IMR-90 (cell line): ENCODE results near the gene TRMT6. TPM values are rescaled to one million over a fixed set of nuclear protein-coding genes. Genes with fewer than 3 reads are reported as not detected.

ENCODE experiments used
- ATAC-seq: fragments of 200-7000 bp; cut with Tn5 transposase; 2 replicates; pipeline ENCODE4 v1.9.1; 2020; ENCODE audit warnings: low read depth, mild to moderate bottlenecking, moderate library complexity
- BruUV-seq: library from RNA; stranded (reverse); fragments of 400-500 nt; replicated peaks from 2 replicates; lab custom pipeline; 2021; lab: Mats Ljungman, UMichigan
- CTCF ChIA-PET: fragments of 300-600 bp; formaldehyde crosslinking; extraction: SDS; loops from one replicate; lab custom pipeline; 2021; ENCODE audit warnings: antibody characterized with exemption; lab: Yijun Ruan, JAX
- POLR2A ChIA-PET: fragments of 300-600 bp; sonication (Branson Sonifier 250); formaldehyde crosslinking; loops from one replicate; lab custom pipeline; 2022; ENCODE audit warnings: antibody characterized with exemption; ENCODE audit not compliant: unreplicated experiment; lab: Charles Lee
- DNase-seq: peaks from one replicate; pipeline ENCODE4 v3.0.0; 2013
- H2AFZ ChIP-seq: replicated peaks from 2 replicates; pipeline ENCODE3; 2013; ENCODE audit warnings: low read length, mild to moderate bottlenecking; ENCODE audit not compliant: poor library complexity
- H2AK5ac ChIP-seq: 2 replicates; pipeline ENCODE4 v1.6.1; 2013; ENCODE audit warnings: low read depth, low read length, inconsistent platforms
- H2AK9ac ChIP-seq: replicated peaks from 2 replicates; pipeline ENCODE3; 2013; ENCODE audit warnings: mild to moderate bottlenecking, low read depth, low read length, moderate library complexity; ENCODE audit not compliant: poor library complexity
- H2BK120ac ChIP-seq: 2 replicates; pipeline ENCODE4 v1.6.1; 2013; ENCODE audit warnings: low read depth, low read length, inconsistent platforms
- H2BK15ac ChIP-seq: 3 replicates; pipeline ENCODE4 v1.6.1; 2013; ENCODE audit warnings: low read depth, low read length, inconsistent platforms
- H2BK20ac ChIP-seq: 2 replicates; pipeline ENCODE4 v1.6.1; 2013; ENCODE audit warnings: low read depth, mild to moderate bottlenecking, inconsistent platforms, low read length, moderate library complexity
- H2BK5ac ChIP-seq: 2 replicates; pipeline ENCODE4 v1.6.1; 2013; ENCODE audit warnings: mild to moderate bottlenecking, low read depth, low read length, inconsistent platforms; ENCODE audit not compliant: poor library complexity, severe bottlenecking
- H3K14ac ChIP-seq: replicated peaks from 2 replicates; pipeline ENCODE4 v1.6.1; 2013; ENCODE audit warnings: low read depth, low read length, inconsistent platforms
- H3K18ac ChIP-seq: 2 replicates; pipeline ENCODE4 v1.6.1; 2013; ENCODE audit warnings: low read depth, low read length, control low read depth
- H3K23ac ChIP-seq: 2 replicates; pipeline ENCODE4 v1.6.1; 2013; ENCODE audit warnings: low read depth, low read length, inconsistent platforms
- H3K27ac ChIP-seq: 2 replicates; pipeline ENCODE4 v1.5.1; 2013; ENCODE audit warnings: mild to moderate bottlenecking, control low read depth, low read length; ENCODE audit not compliant: insufficient read depth
- H3K27me3 ChIP-seq: 2 replicates; pipeline ENCODE4 v1.6.1; 2013; ENCODE audit warnings: low read length; ENCODE audit not compliant: control insufficient read depth, insufficient read depth
- H3K36me3 ChIP-seq: 2 replicates; pipeline ENCODE4 v1.6.1; 2013; ENCODE audit warnings: low read length, mixed read lengths; ENCODE audit not compliant: control insufficient read depth, insufficient read depth
- H3K4ac ChIP-seq: 2 replicates; pipeline ENCODE4 v1.6.1; 2013; ENCODE audit warnings: low read depth, low read length, inconsistent platforms
- H3K4me1 ChIP-seq: 2 replicates; pipeline ENCODE4 v1.6.1; 2013; ENCODE audit warnings: low read length, mixed read lengths; ENCODE audit not compliant: control insufficient read depth, insufficient read depth
- H3K4me2 ChIP-seq: 2 replicates; pipeline ENCODE4 v1.6.1; 2013; ENCODE audit warnings: low read depth, mild to moderate bottlenecking, control low read depth, low read length, moderate library complexity
- H3K4me3 ChIP-seq: 2 replicates; pipeline ENCODE4 v1.5.1; 2013; ENCODE audit warnings: low read depth, mild to moderate bottlenecking, control low read depth, low read length, moderate library complexity; ENCODE audit not compliant: insufficient read depth
- H3K56ac ChIP-seq: 2 replicates; pipeline ENCODE4 v1.6.1; 2013; ENCODE audit warnings: low read length, inconsistent platforms; ENCODE audit not compliant: insufficient read depth; ENCODE audit errors: extremely low read depth
- H3K79me1 ChIP-seq, 2 experiments: 2 replicates each; pipeline ENCODE4 v1.6.1; 2013; ENCODE audit warnings: low read length in 2 of 2, inconsistent platforms in 1 of 2, low read depth in 1 of 2
- H3K9ac ChIP-seq: 2 replicates; pipeline ENCODE4 v1.6.1; 2013; ENCODE audit warnings: low read depth, low read length, control low read depth
- H3K9me1 ChIP-seq: 2 replicates; pipeline ENCODE4 v1.6.1; 2013; ENCODE audit warnings: low read length, inconsistent platforms; ENCODE audit not compliant: insufficient read depth
- H3K9me3 ChIP-seq: 2 replicates; pipeline ENCODE4 v1.6.1; 2013; ENCODE audit warnings: low read length; ENCODE audit not compliant: control insufficient read depth, insufficient read depth
- H4K20me1 ChIP-seq: 2 replicates; pipeline ENCODE4 v1.6.1; 2013; ENCODE audit warnings: low read length, inconsistent platforms; ENCODE audit not compliant: insufficient read depth
- H4K5ac ChIP-seq: 2 replicates; pipeline ENCODE4 v1.6.1; 2013; ENCODE audit warnings: mild to moderate bottlenecking, low read depth, low read length, control low read depth
- H4K8ac ChIP-seq, 2 experiments: 2 replicates each; pipeline ENCODE4 v1.6.1; 2013; ENCODE audit warnings: low read depth in 2 of 2, low read length in 2 of 2, control low read depth in 1 of 2, inconsistent platforms in 1 of 2
- H4K91ac ChIP-seq: 2 replicates; pipeline ENCODE4 v1.6.1; 2013; ENCODE audit warnings: low read depth, low read length, inconsistent platforms; ENCODE audit not compliant: insufficient read depth
- BHLHE40 ChIP-seq: fragments of 150-350 bp; IDR thresholded peaks from 2 replicates; pipeline ENCODE4 v1.6.1; 2016; ENCODE audit warnings: mild to moderate bottlenecking, low read depth, low read length
- CEBPB ChIP-seq: IDR thresholded peaks from 2 replicates; pipeline ENCODE4 v1.6.1; 2012; ENCODE audit warnings: low read depth, low read length, improper control_type of control experiment
- WGBS, 2 experiments: methylation state at CpG; one replicate each; pipeline versions ENCODE4 v1.1.5 to v1.1.7; 2013; ENCODE audit warnings: missing lambda C conversion rate in 2 of 2; ENCODE audit not compliant: insufficient read length in 1 of 2; ENCODE audit errors: extremely low coverage in 2 of 2; 5-methylcytosine and 5-hydroxymethylcytosine counted together
- dilution Hi-C: fragments of 300-500 bp; cut with HindIII; formaldehyde crosslinking; loops from one replicate; pipeline ENCODE4 v1.14.3; 2018; ENCODE audit warnings: low sequenced_read_pairs; ENCODE audit not compliant: unreplicated experiment
- in situ Hi-C: fragments of 300-500 bp; cut with MboI; formaldehyde crosslinking; loops from 3 replicates; pipeline ENCODE4 v1.14.3; 2019; ENCODE audit warnings: low sequenced_read_pairs, inconsistent platforms, mixed read lengths
- intact Hi-C: fragments of 100-400 bp; cut with micrococcal nuclease; formaldehyde crosslinking; loops from 2 replicates; pipeline ENCODE4 v1.10.0; 2022
- polyA plus RNA-seq, 3 experiments: library from polyadenylated mRNA; depleted of rRNA; stranded (reverse); fragments of >200 nt; gene quantifications; 2 replicates each; pipeline ENCODE4 v1.2.3, GENCODE V29; 2012; ENCODE audit warnings: low replicate concordance in 1 of 3
- total RNA-seq: library from RNA; depleted of rRNA; stranded (reverse); fragments of >200 nt; gene quantifications from 2 replicates; pipeline ENCODE4 v1.2.3, GENCODE V29; 2012
- TF ChIP-seq, protein P1 (sequence below): conservative IDR thresholded peaks from 2 replicates; pipeline ENCODE4 v1.5.1; 2012; ENCODE audit warnings: mild to moderate bottlenecking, low read depth, low read length, improper control_type of control experiment

TRMT6 gene
- total and polyA plus RNA-seq, 2 of the 4 experiments (the other 2 are of a cell fraction): 7.2 to 8.0 TPM

DNA sequence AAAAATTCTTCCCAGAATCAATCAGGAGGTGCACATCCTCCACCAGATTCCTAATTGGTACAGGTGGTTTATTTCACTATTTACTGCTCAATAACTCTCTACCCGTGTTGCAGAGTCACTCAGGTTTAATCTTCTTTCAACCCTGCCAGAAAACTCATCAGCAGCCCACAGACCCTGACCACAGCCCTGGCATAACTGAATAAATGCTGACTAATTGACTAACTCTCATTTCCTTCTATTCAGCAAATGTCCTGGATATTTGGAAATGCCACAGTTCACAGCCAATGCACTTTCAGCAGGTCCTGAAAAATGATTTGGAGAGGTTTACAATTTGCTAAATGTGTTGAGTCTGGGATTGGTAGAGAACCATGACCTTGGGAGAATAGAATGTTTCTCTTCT, 62.3 kb downstream of the TRMT6 start:
- BruUV-seq: no TSS peak
- no peak overlapping the region for H2AK9ac ChIP-seq
- CTCF ChIA-PET: no interaction called here
- no peaks in the 10 kb centered on the region for H3K9me1 ChIP-seq
- no peak overlapping the region for H2BK120ac ChIP-seq
- H3K27ac ChIP-seq: no peak overlapping the region
- H3K79me1 ChIP-seq: no peaks in the 10 kb centered on the region
- no peak overlapping the region for H3K9ac ChIP-seq
- H3K4ac ChIP-seq: no peak overlapping the region
- WGBS, 2 experiments: no CpG with 5 or more reads among the region's 1 CpG
- no peak overlapping the region for H3K4me2 ChIP-seq
- no peak for TF ChIP-seq CEBPB
- TF ChIP-seq BHLHE40: no peak
- TF ChIP-seq, protein P1, sequence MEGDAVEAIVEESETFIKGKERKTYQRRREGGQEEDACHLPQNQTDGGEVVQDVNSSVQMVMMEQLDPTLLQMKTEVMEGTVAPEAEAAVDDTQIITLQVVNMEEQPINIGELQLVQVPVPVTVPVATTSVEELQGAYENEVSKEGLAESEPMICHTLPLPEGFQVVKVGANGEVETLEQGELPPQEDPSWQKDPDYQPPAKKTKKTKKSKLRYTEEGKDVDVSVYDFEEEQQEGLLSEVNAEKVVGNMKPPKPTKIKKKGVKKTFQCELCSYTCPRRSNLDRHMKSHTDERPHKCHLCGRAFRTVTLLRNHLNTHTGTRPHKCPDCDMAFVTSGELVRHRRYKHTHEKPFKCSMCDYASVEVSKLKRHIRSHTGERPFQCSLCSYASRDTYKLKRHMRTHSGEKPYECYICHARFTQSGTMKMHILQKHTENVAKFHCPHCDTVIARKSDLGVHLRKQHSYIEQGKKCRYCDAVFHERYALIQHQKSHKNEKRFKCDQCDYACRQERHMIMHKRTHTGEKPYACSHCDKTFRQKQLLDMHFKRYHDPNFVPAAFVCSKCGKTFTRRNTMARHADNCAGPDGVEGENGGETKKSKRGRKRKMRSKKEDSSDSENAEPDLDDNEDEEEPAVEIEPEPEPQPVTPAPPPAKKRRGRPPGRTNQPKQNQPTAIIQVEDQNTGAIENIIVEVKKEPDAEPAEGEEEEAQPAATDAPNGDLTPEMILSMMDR: no peak
- H3K56ac ChIP-seq: no peak overlapping the region
- H3K36me3 ChIP-seq: no peaks in the 10 kb centered on the region
- no peak overlapping the region for H3K4me3 ChIP-seq
- no peak overlapping the region for H2BK15ac ChIP-seq
- peaks cover 16% of the 10 kb centered on the region for H3K27me3 ChIP-seq
- POLR2A ChIA-PET: no interaction called here
- no peak overlapping the region for H3K14ac ChIP-seq
- H3K23ac ChIP-seq: no peak overlapping the region
- H2BK5ac ChIP-seq: no peak overlapping the region
- intact Hi-C loops: no loop called here
- H3K18ac ChIP-seq: no peak overlapping the region
- H4K91ac ChIP-seq: no peak overlapping the region
- H3K9me3 ChIP-seq: no peaks in the 10 kb centered on the region
- no peak overlapping the region for H4K5ac ChIP-seq
- H2BK20ac ChIP-seq: no peak overlapping the region
- dilution Hi-C loops: no loop called here
- no peak overlapping the region for H2AK5ac ChIP-seq
- no peaks in the 10 kb centered on the region for H3K4me1 ChIP-seq
- H2AFZ ChIP-seq: no peak overlapping the region
- in situ Hi-C loops: no loop called here
- H4K8ac ChIP-seq: no peak overlapping the region
- no peak for DNase-seq
- no peak for ATAC-seq
- no peaks in the 10 kb centered on the region for H4K20me1 ChIP-seq
